HepG2 (cell line): Measurements from ENCODE around the gene DEDD2. TPM values are rescaled to one million over a fixed set of nuclear protein-coding genes. Genes with fewer than 3 reads are reported as not detected.
A peak's percentile ranks its signal among the peaks of the same experiment; 100 is the strongest.

Source experiments
- ATAC-seq: fragments of 200-7000 bp; cut with Tn5 transposase; 3 replicates; pipeline ENCODE4 v1.9.1; 2020; ENCODE audit warnings: mild to moderate bottlenecking, moderate library complexity
- BruUV-seq: library from RNA; stranded (reverse); fragments of 400-500 nt; replicated peaks from 2 replicates; lab custom pipeline; 2021; lab: Mats Ljungman, UMichigan
- CTCF ChIA-PET: fragments of 300-600 bp; formaldehyde crosslinking; extraction: SDS; loops from one replicate; lab custom pipeline; 2021; ENCODE audit warnings: low total read pairs, inconsistent platforms, low intra/inter-chr PET ratio; lab: Yijun Ruan, JAX
- POLR2A ChIA-PET: fragments of 350-600 bp; sonication (Branson Sonifier 250); formaldehyde crosslinking; loops from one replicate; lab custom pipeline; 2020; ENCODE audit warnings: antibody characterized with exemption, inconsistent platforms; lab: Yijun Ruan, JAX
- DNase-seq: peaks from one replicate; pipeline ENCODE4 v3.0.0-alpha.2; 2015; ENCODE audit warnings: low spot score
- FAIRE-seq: peaks from 3 replicates; lab custom pipeline; 2011; peaks lifted over from hg19 to GRCh38; lab: Jason Lieb, UNC
- H2AFZ ChIP-seq: one replicate; pipeline ENCODE4 v1.6.1; 2011; ENCODE audit warnings: low read length, inconsistent platforms
- H3K27ac ChIP-seq: fragments of 300-600 bp; 3 replicates; pipeline ENCODE4 v1.8.0; 2011; ENCODE audit warnings: mixed run types, mild to moderate bottlenecking, mixed read lengths, low read length, inconsistent platforms; ENCODE audit not compliant: insufficient read depth; ENCODE audit errors: extremely low read length
- H3K27me3 ChIP-seq, 2 experiments: fragments of 200-600 bp in 1 of 2; 2 replicates in 1 of 2; 3 replicates in 1 of 2; pipeline versions ENCODE4 v1.6.0 to v1.8.0; 2011; ENCODE audit warnings: low read length in 2 of 2, mild to moderate bottlenecking in 2 of 2, moderate library complexity in 2 of 2, inconsistent platforms in 1 of 2; ENCODE audit not compliant: insufficient read depth in 2 of 2, control insufficient read depth in 1 of 2
- H3K36me3 ChIP-seq, 2 experiments: fragments of 200-600 bp in 1 of 2; replicated peaks in 1 of 2; 2 replicates in 1 of 2; 3 replicates in 1 of 2; pipeline versions ENCODE4 v1.5.1 to v1.8.0; 2011; ENCODE audit warnings: low read length in 2 of 2, inconsistent platforms in 1 of 2; ENCODE audit not compliant: insufficient read depth in 2 of 2, control insufficient read depth in 1 of 2
- H3K4me1 ChIP-seq: 2 replicates; pipeline ENCODE4 v1.5.1; 2012; ENCODE audit warnings: low read length, inconsistent platforms; ENCODE audit not compliant: insufficient read depth
- H3K4me2 ChIP-seq: 2 replicates; pipeline ENCODE4 v1.6.0; 2011; ENCODE audit warnings: low read depth, low read length, inconsistent platforms
- H3K4me3 ChIP-seq, 3 experiments: fragments of 200-600 bp in 1 of 3; sonication (generic), shearing (Covaris generic) in 1 of 3; replicated peaks in 1 of 3; 2 replicates each; pipeline ENCODE4 v1.5.1; 2011 to 2016; ENCODE audit warnings: low read length in 3 of 3, inconsistent platforms in 2 of 3, low read depth in 2 of 3, mild to moderate bottlenecking in 2 of 3, control low read depth in 1 of 3, mixed read lengths in 1 of 3; ENCODE audit not compliant: insufficient read depth in 1 of 3
- H3K79me2 ChIP-seq: one replicate; pipeline ENCODE4 v1.6.1; 2011; ENCODE audit warnings: low read length, inconsistent platforms; ENCODE audit not compliant: insufficient read depth
- H3K9ac ChIP-seq: 2 replicates; pipeline ENCODE4 v1.6.0; 2011; ENCODE audit warnings: mild to moderate bottlenecking, low read depth, low read length, inconsistent platforms; ENCODE audit not compliant: insufficient read depth
- H3K9me3 ChIP-seq: 2 replicates; pipeline ENCODE4 v1.5.1; 2012; ENCODE audit warnings: mild to moderate bottlenecking, low read length
- H4K20me1 ChIP-seq: 2 replicates; pipeline ENCODE4 v1.6.0; 2011; ENCODE audit warnings: inconsistent platforms, mild to moderate bottlenecking, low read length, moderate library complexity; ENCODE audit not compliant: insufficient read depth
- FOXK1 ChIP-seq: sonication (generic); formaldehyde crosslinking; IDR thresholded peaks from 2 replicates; pipeline ENCODE4 v1.4.0; 2020; ENCODE audit warnings: low read depth, missing genetic modification reagents, borderline replicate concordance
- HDAC2 ChIP-seq: sonication (generic); formaldehyde crosslinking; IDR thresholded peaks from 2 replicates; pipeline ENCODE4 v1.4.0; 2020; ENCODE audit warnings: missing genetic modification reagents
- MAFF ChIP-seq: IDR thresholded peaks from 2 replicates; pipeline ENCODE4 v1.6.1; 2011; ENCODE audit warnings: low read depth, low read length, improper control_type of control experiment
- MAFK ChIP-seq, 2 experiments: IDR thresholded peaks in 1 of 2; conservative IDR thresholded peaks in 1 of 2; 2 replicates each; pipeline ENCODE4 v1.6.1; 2011; ENCODE audit warnings: improper control_type of control experiment in 2 of 2, low read length in 2 of 2
- RBFOX2 ChIP-seq: fragments of 200-400 bp; formaldehyde crosslinking; IDR thresholded peaks from 2 replicates; pipeline ENCODE4 v1.6.1; 2017; ENCODE audit warnings: low read depth, mild to moderate bottlenecking, low read length
- RFXANK ChIP-seq: IDR thresholded peaks from 2 replicates; pipeline ENCODE4 v1.6.1; 2016
- ZNF121 ChIP-seq: sonication (generic); formaldehyde crosslinking; IDR thresholded peaks from 2 replicates; pipeline ENCODE4 v1.5.0; 2020; ENCODE audit warnings: mild to moderate bottlenecking, missing genetic modification reagents
- ZNF484 ChIP-seq: sonication (generic); formaldehyde crosslinking; IDR thresholded peaks from 2 replicates; pipeline ENCODE4 v1.5.1; 2020; ENCODE audit warnings: mild to moderate bottlenecking, low read depth, missing genetic modification reagents, borderline replicate concordance
- ZNF788 ChIP-seq: sonication (generic); formaldehyde crosslinking; IDR thresholded peaks from 2 replicates; pipeline ENCODE4 v1.5.0; 2020; ENCODE audit warnings: mild to moderate bottlenecking, missing genetic modification reagents, borderline replicate concordance
- WGBS: methylation state at CpG from one replicate; pipeline ENCODE4 v1.1.6; 2017; ENCODE audit warnings: low lambda C conversion rate; 5-methylcytosine and 5-hydroxymethylcytosine counted together
- in situ Hi-C: cut with HindIII; loops from 2 replicates; pipeline ENCODE4 v1.10.0; 2017; ENCODE audit warnings: low pct_unique_long_range_greater_than_20kb; ENCODE audit not compliant: extremely low pct_ligation_motif_present
- intact Hi-C: fragments of 100-400 bp; cut with micrococcal nuclease; formaldehyde crosslinking; loops from one replicate; pipeline ENCODE4 v1.10.0; 2022; ENCODE audit not compliant: unreplicated experiment
- polyA plus RNA-seq, 8 experiments: library from polyadenylated mRNA; depleted of rRNA in 3 of 8; stranded (reverse) in 7 of 8; unstranded in 1 of 8; fragments of >200 nt; fragmentation: Illumina TruSeq in 4 of 8; extraction: Trizol in 4 of 8; gene quantifications; 2 replicates each; pipeline versions ENCODE4 v1.2.1 to v1.2.3, GENCODE V29; 2011 to 2016; ENCODE audit warnings: low read depth in 4 of 8, missing spikeins in 1 of 8, mixed read lengths in 1 of 8; ENCODE audit not compliant: insufficient read depth in 1 of 8
- total RNA-seq, 5 experiments: library from RNA; depleted of rRNA; stranded (reverse); fragments of >200 nt; fragmentation: Illumina TruSeq; extraction: Trizol; gene quantifications; 2 replicates each; pipeline ENCODE4 v1.2.3, GENCODE V29; 2016; ENCODE audit warnings: low read depth in 1 of 5
- TF ChIP-seq, protein P1 (sequence below): sonication (generic); formaldehyde crosslinking; IDR thresholded peaks from 2 replicates; pipeline ENCODE4 v1.5.1; 2020; ENCODE audit warnings: mild to moderate bottlenecking, missing genetic modification reagents
- TF ChIP-seq, protein P2 (sequence below): IDR thresholded peaks from 2 replicates; pipeline ENCODE4 v1.6.1; 2016; ENCODE audit warnings: missing compliant biosample characterization, missing genetic modification reagents, borderline replicate concordance
- TF ChIP-seq, protein P3 (sequence below): sonication (generic); formaldehyde crosslinking; IDR thresholded peaks from 2 replicates; pipeline ENCODE4 v1.5.1; 2020; ENCODE audit warnings: mild to moderate bottlenecking, missing genetic modification reagents, moderate library complexity

The DEDD2 gene
- total and polyA plus RNA-seq, 2 of the 13 experiments (the other 11 are each of a cell fraction or from before 2014, with no cell fraction given): 19.2 to 24.7 TPM

DNA sequence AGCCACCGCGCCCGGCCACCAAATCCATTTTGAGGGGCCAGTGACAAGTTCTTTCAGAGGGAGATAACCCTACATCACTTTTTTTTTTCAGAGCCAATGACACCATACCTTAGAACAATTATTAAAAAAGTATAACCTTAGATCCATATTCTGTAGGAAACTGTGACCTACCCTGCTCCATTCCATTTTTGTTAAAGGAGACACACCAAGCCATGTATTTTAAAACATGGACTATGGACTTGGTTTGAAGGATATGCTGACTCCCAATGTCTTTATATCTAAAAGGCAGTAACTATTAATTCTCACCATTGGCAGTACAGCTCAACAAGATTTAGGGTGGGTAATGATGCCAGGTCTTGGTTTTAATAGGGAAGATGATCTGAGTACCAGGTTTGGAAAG is 23.8 kb upstream of the DEDD2 start (continued):
- TF ChIP-seq ZNF788 (CRISPR knock-in tag) (no peak), FOXK1 (CRISPR knock-in tag) (no peak), ZNF484 (CRISPR knock-in tag) (no peak), RFXANK (no peak), RBFOX2 (no peak), ZNF121 (no peak)
- TF ChIP-seq, protein P1, sequence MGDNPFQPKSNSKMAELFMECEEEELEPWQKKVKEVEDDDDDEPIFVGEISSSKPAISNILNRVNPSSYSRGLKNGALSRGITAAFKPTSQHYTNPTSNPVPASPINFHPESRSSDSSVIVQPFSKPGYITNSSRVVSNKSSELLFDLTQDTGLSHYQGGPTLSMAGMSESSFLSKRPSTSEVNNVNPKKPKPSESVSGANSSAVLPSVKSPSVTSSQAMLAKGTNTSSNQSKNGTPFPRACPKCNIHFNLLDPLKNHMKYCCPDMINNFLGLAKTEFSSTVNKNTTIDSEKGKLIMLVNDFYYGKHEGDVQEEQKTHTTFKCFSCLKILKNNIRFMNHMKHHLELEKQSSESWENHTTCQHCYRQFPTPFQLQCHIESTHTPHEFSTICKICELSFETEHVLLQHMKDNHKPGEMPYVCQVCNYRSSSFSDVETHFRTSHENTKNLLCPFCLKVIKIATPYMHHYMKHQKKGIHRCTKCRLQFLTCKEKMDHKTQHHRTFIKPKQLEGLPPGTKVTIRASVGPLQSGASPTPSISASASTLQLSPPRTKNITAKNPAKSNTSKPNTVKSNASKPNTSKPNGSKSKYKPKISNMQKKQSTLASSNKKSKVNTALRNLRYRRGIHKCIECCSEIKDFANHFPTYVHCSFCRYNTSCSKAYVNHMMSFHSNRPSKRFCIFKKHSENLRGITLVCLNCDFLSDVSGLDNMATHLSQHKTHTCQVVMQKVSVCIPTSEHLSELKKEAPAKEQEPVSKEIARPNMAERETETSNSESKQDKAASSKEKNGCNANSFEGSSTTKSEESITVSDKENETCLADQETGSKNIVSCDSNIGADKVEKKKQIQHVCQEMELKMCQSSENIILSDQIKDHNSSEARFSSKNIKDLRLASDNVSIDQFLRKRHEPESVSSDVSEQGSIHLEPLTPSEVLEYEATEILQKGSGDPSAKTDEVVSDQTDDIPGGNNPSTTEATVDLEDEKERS (CRISPR knock-in tag): no peak
- TF ChIP-seq, protein P2, sequence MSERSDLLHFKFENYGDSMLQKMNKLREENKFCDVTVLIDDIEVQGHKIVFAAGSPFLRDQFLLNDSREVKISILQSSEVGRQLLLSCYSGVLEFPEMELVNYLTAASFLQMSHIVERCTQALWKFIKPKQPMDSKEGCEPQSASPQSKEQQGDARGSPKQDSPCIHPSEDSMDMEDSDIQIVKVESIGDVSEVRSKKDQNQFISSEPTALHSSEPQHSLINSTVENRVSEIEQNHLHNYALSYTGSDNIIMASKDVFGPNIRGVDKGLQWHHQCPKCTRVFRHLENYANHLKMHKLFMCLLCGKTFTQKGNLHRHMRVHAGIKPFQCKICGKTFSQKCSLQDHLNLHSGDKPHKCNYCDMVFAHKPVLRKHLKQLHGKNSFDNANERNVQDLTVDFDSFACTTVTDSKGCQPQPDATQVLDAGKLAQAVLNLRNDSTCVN (CRISPR knock-in tag): no peak

DNA sequence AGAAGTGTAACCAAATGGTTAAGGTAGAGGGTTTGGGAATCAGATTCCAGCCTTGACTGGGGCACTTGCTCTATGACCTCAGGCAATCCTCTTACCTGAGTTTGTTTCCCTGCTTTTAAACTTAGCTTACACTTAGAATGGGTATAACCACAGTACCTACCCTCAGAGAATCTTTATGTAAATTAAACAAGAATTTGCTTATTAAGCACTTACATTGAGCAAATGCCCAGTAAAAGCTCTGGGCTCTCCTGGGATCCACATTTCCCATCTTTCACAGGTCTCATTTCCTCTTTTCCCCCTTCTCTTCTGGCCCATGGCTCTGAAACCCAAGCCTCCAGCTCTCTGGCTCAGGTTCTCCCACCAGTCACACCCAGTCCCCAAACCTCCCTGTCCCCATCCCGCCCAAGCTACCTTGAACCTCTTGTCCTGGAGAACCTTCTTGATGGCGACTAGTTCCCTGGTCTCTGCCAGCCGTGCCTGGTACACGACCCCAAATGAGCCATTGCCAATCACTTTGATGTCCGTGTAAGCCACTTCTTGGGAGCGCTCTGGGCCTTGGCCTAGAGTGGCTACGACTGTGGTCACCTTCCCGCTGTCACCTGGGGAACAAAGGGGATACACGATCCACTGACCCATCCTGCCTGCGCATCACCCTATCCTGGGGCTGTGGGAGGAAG is 22.2 kb upstream of the DEDD2 start:
- in situ Hi-C loops (no loop called here), intact Hi-C loops (no loop called here)
- ChIA-PET CTCF (no interaction called here), POLR2A (interaction anchor here (1.0 to 1.2 kb wide), 2 partner anchors 11 to 20 kb away, joined by 3 to 4 read pairs; partner anchors contain the start of gene ZNF526)
- no TSS peak for BruUV-seq
- ATAC-seq (no peak), DNase-seq (no peak)
- WGBS: 96% methylated on average over 9 of the region's 10 CpGs
- peaks cover 9 to 38% of the 10 kb centered on the region in 2 experiments; a peak in 4 of 5 replicates for H3K36me3 ChIP-seq
- TF ChIP-seq MAFF (peak; percentile 55), MAFK (conservative IDR thresholded peaks at IDR 0.05 in 1 of 2, IDR thresholded peaks at IDR 0.05 in 1 of 2; ENCODE audit: low read length in 2 of 2) (peak; percentile 47 to 65; a peak in 3 of 4 replicates), HDAC2 (CRISPR knock-in tag) (no peak)
- TF ChIP-seq, protein P3, sequence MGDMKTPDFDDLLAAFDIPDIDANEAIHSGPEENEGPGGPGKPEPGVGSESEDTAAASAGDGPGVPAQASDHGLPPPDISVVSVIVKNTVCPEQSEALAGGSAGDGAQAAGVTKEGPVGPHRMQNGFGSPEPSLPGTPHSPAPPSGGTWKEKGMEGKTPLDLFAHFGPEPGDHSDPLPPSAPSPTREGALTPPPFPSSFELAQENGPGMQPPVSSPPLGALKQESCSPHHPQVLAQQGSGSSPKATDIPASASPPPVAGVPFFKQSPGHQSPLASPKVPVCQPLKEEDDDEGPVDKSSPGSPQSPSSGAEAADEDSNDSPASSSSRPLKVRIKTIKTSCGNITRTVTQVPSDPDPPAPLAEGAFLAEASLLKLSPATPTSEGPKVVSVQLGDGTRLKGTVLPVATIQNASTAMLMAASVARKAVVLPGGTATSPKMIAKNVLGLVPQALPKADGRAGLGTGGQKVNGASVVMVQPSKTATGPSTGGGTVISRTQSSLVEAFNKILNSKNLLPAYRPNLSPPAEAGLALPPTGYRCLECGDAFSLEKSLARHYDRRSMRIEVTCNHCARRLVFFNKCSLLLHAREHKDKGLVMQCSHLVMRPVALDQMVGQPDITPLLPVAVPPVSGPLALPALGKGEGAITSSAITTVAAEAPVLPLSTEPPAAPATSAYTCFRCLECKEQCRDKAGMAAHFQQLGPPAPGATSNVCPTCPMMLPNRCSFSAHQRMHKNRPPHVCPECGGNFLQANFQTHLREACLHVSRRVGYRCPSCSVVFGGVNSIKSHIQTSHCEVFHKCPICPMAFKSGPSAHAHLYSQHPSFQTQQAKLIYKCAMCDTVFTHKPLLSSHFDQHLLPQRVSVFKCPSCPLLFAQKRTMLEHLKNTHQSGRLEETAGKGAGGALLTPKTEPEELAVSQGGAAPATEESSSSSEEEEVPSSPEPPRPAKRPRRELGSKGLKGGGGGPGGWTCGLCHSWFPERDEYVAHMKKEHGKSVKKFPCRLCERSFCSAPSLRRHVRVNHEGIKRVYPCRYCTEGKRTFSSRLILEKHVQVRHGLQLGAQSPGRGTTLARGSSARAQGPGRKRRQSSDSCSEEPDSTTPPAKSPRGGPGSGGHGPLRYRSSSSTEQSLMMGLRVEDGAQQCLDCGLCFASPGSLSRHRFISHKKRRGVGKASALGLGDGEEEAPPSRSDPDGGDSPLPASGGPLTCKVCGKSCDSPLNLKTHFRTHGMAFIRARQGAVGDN (CRISPR knock-in tag): 0 out of 2 replicates have a peak, but pooled peaks have one; percentile 11
- TF ChIP-seq, all 625 proteins: peak for 3
- Histone ChIP-seq H3K9me3 (no peaks in the 10 kb centered on the region), H3K79me2 (peaks cover 20% of the 10 kb centered on the region), H2AFZ (no peak overlapping the region), H4K20me1 (no peaks in the 10 kb centered on the region), H3K4me3 (no peak overlapping the region), H3K9ac (no peak overlapping the region), H3K27me3 (no peaks in the 10 kb centered on the region; a peak in 1 of 5 replicates), H3K27ac (no peak overlapping the region), H3K4me2 (no peak overlapping the region), H3K4me1 (peaks cover 21% of the 10 kb centered on the region)
- no peak for FAIRE-seq
